GM19438 (cell line): ENCODE measurements around the gene REXO4.
"Not testable (repeated sequence)": the region's sequence is repeated elsewhere in the genome, so short reads cannot be mapped to it uniquely, and the experiment has no call there.

Experiments used
- ATAC-seq: cut with Tn5 transposase; IDR thresholded peaks from one replicate; pipeline ENCODE4 v1.9.1; 2021; ENCODE audit warnings: low read depth; ENCODE audit not compliant: unreplicated experiment

REXO4 gene

GRCh38 chr9:133421615-133422542, 4.1 kb upstream of the REXO4 start, which contains the start of gene ADAMTS13:
TSS of gene ADAMTS13 (plus strand) at chr9:133422367. CDS start at chr9:133422444, 77 bp downstream.
- ATAC-seq: no peak

- ATAC-seq: no peak
These were observed 2.6 kb upstream of the REXO4 start for GRCh38 chr9:133420392-133420827.

GRCh38 chr9:133419005-133419404, 1.2 kb upstream of the REXO4 start:
- ATAC-seq: no peak

- no peak for ATAC-seq
These were observed 2.6 kb downstream of the REXO4 start for GRCh38 chr9:133415170-133415569.

- ATAC-seq: no peak
These were observed 9.8 kb downstream of the REXO4 start for GRCh38 chr9:133408042-133408441.

GRCh38 chr9:133406480-133407307, 11.1 kb downstream of the REXO4 start:
- ATAC-seq: no peak

- no peak for ATAC-seq
These were observed 12.0 kb downstream of the REXO4 start for GRCh38 chr9:133405508-133406438.

- no peak for ATAC-seq
These were observed 13.3 kb downstream of the REXO4 start for GRCh38 chr9:133404454-133405002.

- ATAC-seq: no peak
These were observed 13.9 kb downstream of the REXO4 start for GRCh38 chr9:133403766-133404453.

GRCh38 chr9:133402689-133403088, 15.1 kb downstream of the REXO4 start:
- ATAC-seq: no peak

GRCh38 chr9:133401588-133401987, 16.2 kb downstream of the REXO4 start:
- ATAC-seq: no peak

GRCh38 chr9:133400292-133400691, 17.5 kb downstream of the REXO4 start:
- ATAC-seq: no peak

- no peak for ATAC-seq
These were observed 19.9 kb downstream of the REXO4 start for GRCh38 chr9:133397895-133398294.

GRCh38 chr9:133397370-133397769, 20.4 kb downstream of the REXO4 start:
- no peak for ATAC-seq

- no peak for ATAC-seq
These were observed 20.9 kb downstream of the REXO4 start for GRCh38 chr9:133396952-133397351.

GRCh38 chr9:133394687-133395271, 23.0 kb downstream of the REXO4 start:
- no peak for ATAC-seq

- ATAC-seq: no peak
These were observed 24.4 kb downstream of the REXO4 start for GRCh38 chr9:133393399-133393798.

- ATAC-seq: not testable (repeated sequence)
These were observed 25.5 kb downstream of the REXO4 start for GRCh38 chr9:133392308-133392707.

- ATAC-seq: not testable (repeated sequence)
These were observed 26.4 kb downstream of the REXO4 start for GRCh38 chr9:133391449-133391848.
